Skeletal muscle cell (primary cell): ENCODE results near the gene C11orf21.
"Not testable (repeated sequence)": the region's sequence is repeated elsewhere in the genome, so short reads cannot be mapped to it uniquely, and the experiment has no call there.

Source experiments
- DNase-seq: peaks from one replicate; pipeline ENCODE4 v3.0.0-alpha.2; 2010; ENCODE audit warnings: low read depth
- H3K4me3 ChIP-seq: 2 replicates; pipeline ENCODE4 v1.5.1; 2011; ENCODE audit warnings: low read depth, mild to moderate bottlenecking, control low read depth, low read length, moderate library complexity

Gene C11orf21

DNA sequence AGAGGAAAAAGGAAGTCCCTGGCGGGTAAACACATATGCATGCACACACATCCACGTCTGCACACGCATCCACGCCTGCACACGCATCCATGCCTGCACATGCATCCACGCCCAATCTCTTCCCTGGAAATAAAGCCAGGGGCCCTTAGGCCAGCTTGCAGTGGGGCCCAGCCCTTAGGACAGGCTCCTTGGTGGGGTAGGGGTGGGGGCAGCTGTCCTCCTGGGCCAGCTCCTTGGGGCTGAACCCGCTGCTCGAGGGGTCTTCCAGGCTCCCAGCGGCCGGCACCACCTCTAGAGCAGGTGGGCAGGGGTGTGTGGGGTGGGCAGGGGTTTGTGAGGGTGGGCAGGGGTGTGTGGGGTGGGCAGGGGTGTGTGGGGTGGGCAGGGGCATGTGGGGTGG is 1.9 kb downstream of the C11orf21 start:
- H3K4me3 ChIP-seq, result no peak overlapping the region
- DNase-seq, result no peak

GRCh38 chr11:2298795-2299761 is 2.6 kb downstream of the C11orf21 start:
- no peak for DNase-seq
- no peak overlapping the region for H3K4me3 ChIP-seq

DNA sequence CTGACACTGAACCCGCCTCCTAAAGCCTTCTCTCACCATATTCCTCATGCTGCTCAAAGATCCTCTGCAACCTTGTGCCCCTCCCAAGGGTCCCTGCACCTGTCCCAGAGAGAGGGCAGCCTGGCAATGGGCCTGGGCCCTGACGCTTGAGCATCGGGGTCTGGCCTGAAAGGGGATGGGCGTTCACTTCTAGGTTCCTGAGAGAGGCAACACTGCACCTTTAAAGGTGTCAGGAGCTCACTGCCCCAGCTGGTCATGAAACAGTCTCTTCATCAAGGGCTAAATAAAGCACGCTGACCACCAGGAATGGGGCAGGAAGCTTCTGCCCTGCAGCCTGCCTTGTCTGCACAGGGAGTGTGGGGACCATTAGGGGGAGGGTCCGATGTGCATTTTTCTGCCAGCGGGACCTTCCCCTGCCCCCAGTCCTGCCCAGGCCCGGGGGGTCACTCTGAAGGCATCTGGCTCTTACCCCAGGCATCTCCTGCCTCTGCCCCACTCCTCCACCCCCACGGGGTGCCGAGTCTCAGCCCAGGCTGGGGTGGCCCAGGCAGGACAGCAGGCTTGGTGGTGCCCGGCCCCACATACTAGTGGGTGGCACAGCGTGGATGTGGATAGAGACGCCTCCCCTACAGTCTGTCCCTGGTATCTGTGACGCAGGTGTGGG is 3.5 kb downstream of the C11orf21 start:
- DNase-seq, result no peak
- H3K4me3 ChIP-seq, result no peak overlapping the region

DNA sequence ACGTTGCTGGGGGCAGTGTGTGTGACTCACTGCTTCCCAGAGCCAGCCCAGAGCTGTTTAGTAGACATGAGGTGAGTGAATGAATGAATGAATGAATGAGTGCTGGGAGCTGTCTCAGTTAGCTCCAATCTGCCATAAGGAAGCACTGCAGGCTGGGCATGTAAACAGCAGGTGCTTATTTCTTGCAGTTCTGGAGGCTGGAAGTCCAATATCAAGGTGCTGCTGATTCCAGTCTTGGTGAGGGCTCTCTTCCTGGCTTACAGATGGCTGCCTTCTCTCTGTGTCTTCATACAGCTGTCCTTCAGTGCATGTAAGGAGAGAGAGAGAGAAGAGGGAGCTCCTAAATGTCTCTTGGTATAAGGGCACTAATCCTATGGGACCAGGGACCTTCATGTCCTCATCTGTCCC is 4.1 kb downstream of the C11orf21 start:
- no peak for DNase-seq
- H3K4me3 ChIP-seq, result no peak overlapping the region

GRCh38 chr11:2296913-2297622 is 4.7 kb downstream of the C11orf21 start:
- no peak for DNase-seq

GRCh38 chr11:2295971-2296912 is 5.5 kb downstream of the C11orf21 start:
- no peak overlapping the region for H3K4me3 ChIP-seq
- DNase-seq, result no peak

More at GRCh38 chr11:2296913-2297622, 4.7 kb downstream of the C11orf21 start:
- no peak overlapping the region for H3K4me3 ChIP-seq

DNA sequence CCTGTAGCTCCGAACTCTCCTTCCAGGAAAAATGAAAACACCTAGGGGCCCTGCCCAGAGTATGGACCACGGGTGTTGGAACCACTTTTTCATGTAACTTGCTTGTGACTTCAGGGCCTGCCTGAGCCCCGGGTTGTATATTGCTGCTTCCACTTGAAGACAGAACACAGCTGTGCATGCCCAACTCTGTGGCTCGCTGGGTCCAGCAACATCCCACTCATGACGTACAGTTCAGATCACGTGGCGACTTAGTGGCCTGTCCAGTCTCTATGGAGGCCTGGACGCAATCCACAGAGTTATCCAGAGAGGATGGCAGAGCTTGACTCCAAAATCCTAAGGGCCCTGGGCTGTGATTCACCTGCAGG is 6.8 kb downstream of the C11orf21 start:
- no peak overlapping the region for H3K4me3 ChIP-seq
- no peak for DNase-seq

DNA sequence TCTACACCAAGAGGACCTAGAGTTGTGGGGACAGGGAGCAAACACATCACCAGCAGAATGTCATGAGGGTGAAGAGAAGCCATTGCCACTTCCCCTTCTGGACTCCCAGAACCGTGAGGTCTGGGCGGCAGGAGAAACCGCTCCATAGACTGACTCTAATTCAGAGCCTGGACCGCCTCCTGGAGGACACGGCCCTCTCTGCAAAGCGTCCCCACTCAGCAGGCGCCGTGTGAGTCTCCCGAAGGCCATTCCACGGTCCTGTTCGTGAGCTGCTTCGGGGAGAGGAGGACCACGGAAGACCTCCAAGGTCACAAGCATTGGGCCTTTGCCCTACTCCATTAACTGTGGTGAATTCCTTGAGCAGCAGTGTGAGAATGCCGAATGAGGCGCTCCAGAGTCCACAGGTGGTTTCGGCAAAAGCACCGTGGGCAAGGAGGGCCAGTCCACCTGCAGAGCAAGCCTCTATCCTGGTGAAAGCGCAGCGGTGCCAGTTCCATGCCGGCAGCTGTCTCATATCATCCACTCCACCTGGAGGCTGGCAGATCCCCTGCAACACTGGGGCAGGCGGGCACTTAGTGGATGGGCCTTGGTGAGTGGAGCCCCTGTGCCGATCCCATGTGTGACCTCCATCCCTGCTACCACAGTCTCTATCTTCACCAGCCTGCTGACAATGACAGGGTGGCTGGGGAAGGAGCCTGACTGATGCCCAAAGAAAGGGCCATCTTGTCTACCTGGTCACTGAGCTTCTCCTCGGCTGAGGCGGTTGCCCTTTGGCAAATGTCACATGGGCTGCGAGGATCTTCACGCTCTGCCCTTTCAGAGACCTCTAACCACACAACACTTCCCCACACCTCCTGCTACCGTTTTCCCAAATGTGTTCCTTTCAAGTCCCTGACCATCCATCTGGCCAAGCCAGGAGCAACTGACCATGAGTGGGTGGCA is 7.5 kb downstream of the C11orf21 start:
- no peak for DNase-seq

GRCh38 chr11:2293531-2293971 is 8.2 kb downstream of the C11orf21 start:
- DNase-seq, result no peak
- no peak overlapping the region for H3K4me3 ChIP-seq

More for the DNA sequence above, 7.5 kb downstream of the C11orf21 start:
- H3K4me3 ChIP-seq, result no peak overlapping the region

DNA sequence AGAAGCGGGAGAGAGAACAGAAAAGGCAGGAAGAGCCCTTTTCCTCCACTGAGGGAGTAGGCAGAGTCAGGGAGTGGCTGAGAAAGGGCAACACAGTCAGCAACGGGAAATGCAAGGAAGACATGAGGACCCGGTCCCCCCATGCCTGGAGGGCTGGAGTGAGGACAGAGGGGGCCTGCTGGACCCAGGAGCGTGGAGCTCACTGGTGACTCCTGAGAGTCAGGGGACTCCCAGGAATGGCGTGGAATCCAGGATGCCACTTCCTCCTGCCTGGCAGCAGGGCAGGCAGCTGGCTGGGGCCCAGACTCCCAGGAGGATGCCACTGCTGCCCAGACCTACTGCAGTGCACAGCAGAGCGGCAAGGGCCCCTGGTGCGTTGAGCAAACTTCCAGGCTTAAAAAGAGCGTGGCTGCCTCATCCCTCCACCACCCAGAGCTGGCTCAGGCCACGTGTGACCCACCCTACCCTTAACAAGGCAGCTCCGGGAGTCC is 11.3 kb downstream of the C11orf21 start:
- no peak for DNase-seq
- H3K4me3 ChIP-seq, result no peak overlapping the region

DNA sequence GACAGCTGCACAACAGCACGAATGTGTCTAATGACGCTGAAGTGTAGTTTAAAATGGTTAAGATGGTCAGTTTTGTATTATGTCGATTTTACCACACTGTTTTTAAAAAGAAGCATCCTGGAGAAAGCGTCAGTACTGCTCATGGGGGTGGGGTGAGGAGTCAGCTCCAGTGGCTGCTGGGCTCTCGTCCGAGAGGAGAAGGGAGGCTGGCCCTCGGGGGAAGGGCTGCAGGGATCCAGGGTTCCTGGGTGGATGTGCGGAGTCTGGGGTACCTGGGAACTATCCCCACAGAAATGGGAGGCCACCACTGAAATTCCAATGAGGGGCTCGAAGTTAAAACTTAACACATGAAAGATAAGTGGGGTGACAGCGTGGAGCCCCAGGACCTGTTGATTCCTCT is 11.9 kb downstream of the C11orf21 start:
- no peak for DNase-seq

DNA sequence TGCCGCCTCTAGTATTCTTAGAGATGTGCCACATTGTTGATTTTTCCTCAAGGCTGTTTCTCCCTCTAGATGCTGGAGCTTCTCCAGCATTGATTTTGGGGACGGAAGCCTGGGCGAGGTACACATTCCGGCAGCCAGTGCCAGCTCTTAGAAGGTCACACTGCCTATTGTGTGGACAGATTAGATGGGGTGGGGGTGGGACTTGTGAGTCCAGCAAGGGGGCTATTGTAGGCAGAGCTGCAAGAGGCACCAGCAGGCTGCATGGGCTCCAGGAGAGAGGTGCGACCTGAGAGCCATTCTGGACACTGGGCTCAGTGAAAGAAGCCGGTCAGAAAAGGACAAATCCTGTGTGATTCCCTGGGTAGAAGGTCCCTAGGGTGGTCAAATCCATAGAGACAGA is 12.4 kb downstream of the C11orf21 start:
- no peak for DNase-seq
- no peak overlapping the region for H3K4me3 ChIP-seq

More for the DNA sequence above, 11.9 kb downstream of the C11orf21 start:
- H3K4me3 ChIP-seq, result no peak overlapping the region

- DNase-seq, result no peak
- no peak overlapping the region for H3K4me3 ChIP-seq
Observed at GRCh38 chr11:2287091-2287490, 14.6 kb downstream of the C11orf21 start.

DNA sequence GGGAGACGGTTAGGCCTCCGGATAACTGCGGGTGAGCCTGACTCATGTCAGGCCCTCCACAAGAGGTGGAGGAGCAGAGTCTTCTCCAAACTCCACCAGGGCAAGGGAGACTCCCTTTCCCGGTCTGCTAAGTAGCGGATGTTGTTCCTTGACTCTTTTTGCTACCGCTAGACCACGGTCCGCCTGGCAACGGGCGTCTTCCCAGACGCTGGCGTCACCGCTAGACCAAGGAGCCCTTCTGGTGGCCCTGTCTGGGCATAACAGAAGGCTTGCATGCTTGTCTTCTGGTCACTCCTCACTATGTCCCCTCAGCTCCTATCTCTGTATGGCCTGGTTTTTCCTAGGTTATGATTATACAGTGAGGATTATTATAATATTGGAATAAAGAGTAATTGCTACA is 15.4 kb downstream of the C11orf21 start:
- not testable (repeated sequence) for H3K4me3 ChIP-seq, DNase-seq

DNA sequence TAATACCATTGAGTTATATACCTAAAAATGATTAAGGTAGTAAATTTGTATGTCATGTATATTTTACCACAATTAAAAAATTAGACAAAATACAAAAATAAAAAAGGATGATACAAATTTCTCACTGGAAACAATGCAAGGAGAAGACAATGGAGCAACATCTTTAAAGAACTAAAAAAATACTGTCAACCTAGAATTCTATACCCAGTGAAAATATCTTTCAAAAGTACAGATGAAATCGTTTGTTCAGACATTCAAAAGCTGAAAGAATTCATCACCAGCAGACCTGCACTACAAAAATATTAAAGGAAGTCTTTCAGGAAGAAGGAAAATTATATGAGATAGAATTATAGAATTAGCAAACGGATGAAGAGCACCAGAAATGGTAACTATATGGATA is 21.5 kb downstream of the C11orf21 start:
- no peak overlapping the region for H3K4me3 ChIP-seq
- DNase-seq, result no peak

DNA sequence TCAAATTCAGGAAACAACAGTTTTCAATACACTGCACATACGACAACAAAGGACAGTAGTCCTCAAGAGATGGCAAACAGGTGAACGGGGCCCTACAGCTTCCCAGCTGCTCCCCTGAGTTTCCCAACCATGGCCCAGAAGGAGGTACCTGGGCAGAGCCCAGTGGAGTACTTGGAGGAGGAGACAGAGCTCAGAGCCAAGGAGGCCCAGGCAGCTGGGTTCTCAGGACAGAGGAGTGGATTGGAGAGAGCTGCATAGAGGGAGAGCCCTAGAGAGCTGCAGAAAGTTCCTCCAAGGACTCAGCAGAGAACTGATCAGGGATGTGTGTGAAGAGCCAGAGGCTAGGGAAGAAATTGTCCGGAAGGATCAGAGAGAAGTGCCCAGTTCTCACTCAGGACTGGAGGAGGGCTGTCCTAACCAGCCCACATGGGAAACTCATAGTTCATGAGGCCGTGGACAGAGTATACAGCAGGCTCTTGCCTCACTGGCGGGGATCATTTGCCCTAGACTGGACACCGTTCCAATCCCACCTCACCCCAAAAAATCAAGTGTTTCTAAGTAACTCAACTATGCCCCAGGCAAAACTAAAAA is 23.7 kb downstream of the C11orf21 start:
- no peak for DNase-seq
- no peak overlapping the region for H3K4me3 ChIP-seq

GRCh38 chr11:2277008-2277346 is 24.7 kb downstream of the C11orf21 start:
- DNase-seq, result no peak
- no peak overlapping the region for H3K4me3 ChIP-seq
